CD4-positive, alpha-beta T cell (primary cell): ENCODE data around the gene FARP1. TPM values are rescaled to one million over a fixed set of nuclear protein-coding genes. Genes with fewer than 3 reads are reported as not detected.

ENCODE experiments used
- ATAC-seq: fragments of 200-7000 bp; cut with Tn5 transposase; one replicate; pipeline ENCODE4 v1.10.0; 2022; ENCODE audit warnings: mild to moderate bottlenecking; ENCODE audit not compliant: poor library complexity
- CTCF ChIA-PET: fragments of 350-600 bp; sonication (Branson Sonifier 250); formaldehyde crosslinking; loops from one replicate; lab custom pipeline; 2021; ENCODE audit warnings: antibody characterized with exemption, inconsistent platforms; lab: Charles Lee
- POLR2A ChIA-PET: fragments of 350-600 bp; sonication (Branson Sonifier 250); formaldehyde crosslinking; loops from one replicate; lab custom pipeline; 2021; ENCODE audit warnings: antibody characterized with exemption, inconsistent platforms; lab: Charles Lee
- DNase-seq, 14 experiments: peaks; one replicate each; pipeline ENCODE4 v3.0.0-alpha.2; 2013 to 2020; ENCODE audit warnings: mixed read lengths in 2 of 14
- H3K27ac ChIP-seq, 2 donors: one replicate each; pipeline versions ENCODE4 v1.5.1 to v1.7.0; 2013; ENCODE audit warnings: low read length in 2 of 2, low read depth in 1 of 2, mild to moderate bottlenecking in 1 of 2
- H3K27me3 ChIP-seq, 2 experiments: 1 replicate in 1 of 2; 2 replicates in 1 of 2; pipeline versions ENCODE4 v1.6.1 to v1.7.0; 2013; ENCODE audit warnings: low read length in 2 of 2, control low read depth in 1 of 2, mild to moderate bottlenecking in 1 of 2, moderate library complexity in 1 of 2; ENCODE audit not compliant: insufficient read depth in 2 of 2, control insufficient read depth in 1 of 2
- H3K36me3 ChIP-seq: one replicate; pipeline ENCODE4 v1.6.1; 2013; ENCODE audit warnings: low read length, control low read depth; ENCODE audit not compliant: insufficient read depth
- H3K4me1 ChIP-seq: one replicate; pipeline ENCODE4 v1.6.1; 2013; ENCODE audit warnings: low read length, control low read depth; ENCODE audit not compliant: insufficient read depth
- H3K4me3 ChIP-seq: one replicate; pipeline ENCODE4 v1.5.1; 2013; ENCODE audit warnings: mild to moderate bottlenecking, low read length, moderate library complexity
- H3K9me3 ChIP-seq, 2 experiments: 1 replicate in 1 of 2; 2 replicates in 1 of 2; pipeline versions ENCODE4 v1.6.1 to v1.7.0; 2013; ENCODE audit warnings: low read length in 2 of 2, mild to moderate bottlenecking in 2 of 2, control low read depth in 1 of 2, moderate library complexity in 1 of 2; ENCODE audit not compliant: control insufficient read depth in 1 of 2, insufficient read depth in 1 of 2
- H3K27ac Mint-ChIP-seq: one replicate; pipeline ENCODE4 v1.8.0; 2020; ENCODE audit warnings: mixed read lengths
- H3K27me3 Mint-ChIP-seq: one replicate; pipeline ENCODE4 v1.8.0; 2021; ENCODE audit warnings: mixed read lengths
- H3K36me3 Mint-ChIP-seq: one replicate; pipeline ENCODE4 v1.8.0; 2021; ENCODE audit warnings: low read depth, mixed read lengths
- H3K4me1 Mint-ChIP-seq: one replicate; pipeline ENCODE4 v1.8.0; 2021; ENCODE audit warnings: low read depth, mixed read lengths
- H3K4me3 Mint-ChIP-seq: one replicate; pipeline ENCODE4 v1.8.0; 2020; ENCODE audit warnings: mild to moderate bottlenecking, mixed read lengths
- H3K9me3 Mint-ChIP-seq: one replicate; pipeline ENCODE4 v1.8.0; 2020; ENCODE audit warnings: mixed read lengths
- intact Hi-C, 2 experiments: fragments of 100-400 bp; cut with DNase I in 1 of 2; cut with micrococcal nuclease in 1 of 2; formaldehyde crosslinking; loops; one replicate each; pipeline versions ENCODE4 v1.15.1 to v1.9.0; 2023 to 2025; cut with DNase I, micrococcal nuclease
- total RNA-seq, 174 experiments: library from RNA in 2 of 174; stranded (reverse) in 2 of 174; gene quantifications; one replicate each; pipeline ENCODE4 v1.2.3 and lab custom pipeline; 2021 to 2026
- TF ChIP-seq, protein P1 (sequence below): fragments of 200-600 bp; IDR thresholded peaks from one replicate; pipeline ENCODE4 v1.8.0; 2022; ENCODE audit warnings: antibody characterized with exemption, mild to moderate bottlenecking

Gene FARP1
- total RNA-seq, 2 experiments from 2014 or later = 0.30 TPM; not detected in 1

DNA sequence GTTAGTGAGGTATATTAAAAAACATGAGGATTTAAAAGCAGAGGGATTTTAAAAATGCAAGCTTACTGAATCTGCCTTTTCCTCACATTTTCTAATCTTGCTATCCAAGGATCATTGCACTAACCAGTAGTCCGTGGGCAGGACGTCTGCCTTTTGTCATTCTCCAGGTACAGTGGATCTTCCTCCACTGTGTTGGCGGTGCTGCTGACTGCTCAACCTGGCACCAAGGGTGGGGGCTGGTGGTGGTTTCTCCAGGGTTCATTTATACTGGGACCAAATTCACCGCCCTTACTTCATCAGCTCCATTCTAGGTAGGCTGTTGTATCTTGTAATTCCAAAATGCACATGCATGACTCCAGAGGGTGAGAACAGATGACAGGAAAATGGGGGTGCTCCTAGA lies 264.7 kb downstream of the FARP1 start:
- TF ChIP-seq, protein P1, sequence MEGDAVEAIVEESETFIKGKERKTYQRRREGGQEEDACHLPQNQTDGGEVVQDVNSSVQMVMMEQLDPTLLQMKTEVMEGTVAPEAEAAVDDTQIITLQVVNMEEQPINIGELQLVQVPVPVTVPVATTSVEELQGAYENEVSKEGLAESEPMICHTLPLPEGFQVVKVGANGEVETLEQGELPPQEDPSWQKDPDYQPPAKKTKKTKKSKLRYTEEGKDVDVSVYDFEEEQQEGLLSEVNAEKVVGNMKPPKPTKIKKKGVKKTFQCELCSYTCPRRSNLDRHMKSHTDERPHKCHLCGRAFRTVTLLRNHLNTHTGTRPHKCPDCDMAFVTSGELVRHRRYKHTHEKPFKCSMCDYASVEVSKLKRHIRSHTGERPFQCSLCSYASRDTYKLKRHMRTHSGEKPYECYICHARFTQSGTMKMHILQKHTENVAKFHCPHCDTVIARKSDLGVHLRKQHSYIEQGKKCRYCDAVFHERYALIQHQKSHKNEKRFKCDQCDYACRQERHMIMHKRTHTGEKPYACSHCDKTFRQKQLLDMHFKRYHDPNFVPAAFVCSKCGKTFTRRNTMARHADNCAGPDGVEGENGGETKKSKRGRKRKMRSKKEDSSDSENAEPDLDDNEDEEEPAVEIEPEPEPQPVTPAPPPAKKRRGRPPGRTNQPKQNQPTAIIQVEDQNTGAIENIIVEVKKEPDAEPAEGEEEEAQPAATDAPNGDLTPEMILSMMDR = no peak
- POLR2A ChIA-PET = no interaction called here

DNA sequence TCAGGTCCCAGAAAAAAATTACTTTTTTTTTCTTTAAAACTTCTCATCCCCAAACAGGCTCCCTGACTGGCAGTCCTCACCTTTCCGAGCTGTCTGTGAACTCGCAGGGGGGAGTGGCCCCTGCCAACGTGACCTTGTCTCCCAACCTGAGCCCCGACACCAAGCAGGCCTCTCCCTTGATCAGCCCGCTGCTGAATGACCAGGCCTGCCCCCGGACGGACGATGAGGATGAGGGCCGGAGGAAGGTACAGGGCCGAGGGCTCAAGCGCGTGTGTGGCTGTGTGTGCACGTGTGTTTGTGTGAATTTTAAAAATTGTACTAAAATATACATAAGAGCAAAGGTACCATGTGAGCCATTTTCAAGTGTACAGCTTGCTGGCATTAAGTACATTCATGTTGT lies 266.4 kb downstream of the FARP1 start:
- Mint-ChIP-seq H3K27me3 (peaks cover 11% of the 10 kb centered on the region), H3K27ac (no peak overlapping the region)
- CTCF ChIA-PET = interaction anchor here (0.8 kb wide), 1 partner anchor 11 kb away, joined by 3 read pairs; no protein-coding TSS in a partner anchor

More for the DNA sequence above, 264.7 kb downstream of the FARP1 start:
- ATAC-seq (no peak), DNase-seq (no peak)
- H3K4me1 Mint-ChIP-seq = peaks cover 10% of the 10 kb centered on the region
- no peak overlapping the region for H3K4me3 Mint-ChIP-seq
- intact Hi-C loops = no loop called here
- H3K27me3 Mint-ChIP-seq = peaks cover 8% of the 10 kb centered on the region
- no peak overlapping the region for H3K27ac ChIP-seq
- CTCF ChIA-PET = no interaction called here
- no peaks in the 10 kb centered on the region for H3K36me3 Mint-ChIP-seq
- no peaks in the 10 kb centered on the region for H3K4me1 ChIP-seq
- H3K9me3 ChIP-seq = no peaks in the 10 kb centered on the region
- H3K9me3 Mint-ChIP-seq = no peaks in the 10 kb centered on the region
- H3K27me3 ChIP-seq = peaks cover 0 to 4% of the 10 kb centered on the region in 2 experiments
- H3K27ac Mint-ChIP-seq = no peak overlapping the region
- H3K36me3 ChIP-seq = no peaks in the 10 kb centered on the region
- no peak overlapping the region for H3K4me3 ChIP-seq

DNA sequence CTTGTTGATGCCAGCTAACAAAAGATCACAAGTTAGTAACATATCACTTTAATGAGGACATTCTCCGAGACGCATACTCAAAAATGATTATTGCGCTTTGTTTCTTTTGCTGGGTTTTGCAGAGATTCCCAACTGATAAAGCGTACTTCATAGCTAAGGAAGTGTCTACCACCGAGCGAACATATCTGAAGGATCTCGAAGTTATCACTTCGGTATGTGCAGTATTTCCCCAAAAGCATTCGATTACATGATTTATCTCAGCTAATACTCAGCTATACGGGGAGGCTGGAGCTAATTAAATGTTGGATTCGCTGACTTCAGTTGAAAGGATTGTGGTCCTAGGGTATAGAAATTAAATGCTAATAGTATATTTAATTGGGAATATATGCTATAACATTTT lies 267.7 kb downstream of the FARP1 start:
- no peaks in the 10 kb centered on the region for H3K36me3 ChIP-seq
- DNase-seq = no peak
- ATAC-seq = no peak
- Mint-ChIP-seq H3K27ac (no peak overlapping the region), H3K27me3 (peaks cover 11% of the 10 kb centered on the region), H3K4me3 (no peak overlapping the region), H3K4me1 (peaks cover 11% of the 10 kb centered on the region), H3K36me3 (no peaks in the 10 kb centered on the region), H3K9me3 (no peaks in the 10 kb centered on the region)
- H3K4me1 ChIP-seq = peaks cover 2% of the 10 kb centered on the region
- no peak overlapping the region for H3K27ac ChIP-seq
- no peaks in the 10 kb centered on the region for H3K9me3 ChIP-seq
- intact Hi-C loops = no loop called here
- TF ChIP-seq, protein P1 = no peak
- POLR2A ChIA-PET = no interaction called here
- no peaks in the 10 kb centered on the region for H3K27me3 ChIP-seq
- no peak overlapping the region for H3K4me3 ChIP-seq
- CTCF ChIA-PET = interaction anchor here (0.6 kb wide), 1 partner anchor 9 kb away, joined by 3 read pairs; no protein-coding TSS in a partner anchor

More for the DNA sequence above, 266.4 kb downstream of the FARP1 start:
- no peak overlapping the region for H3K4me3 ChIP-seq
- POLR2A ChIA-PET = no interaction called here
- no peaks in the 10 kb centered on the region for H3K9me3 ChIP-seq
- no peaks in the 10 kb centered on the region for H3K36me3 ChIP-seq
- H3K27ac ChIP-seq = no peak overlapping the region
- ATAC-seq = no peak
- TF ChIP-seq, protein P1 = no peak
- H3K4me1 Mint-ChIP-seq = peaks cover 11% of the 10 kb centered on the region
- H3K4me1 ChIP-seq = peaks cover 2% of the 10 kb centered on the region
- intact Hi-C loops = no loop called here
- peaks cover 0 to 4% of the 10 kb centered on the region in 2 experiments for H3K27me3 ChIP-seq
- no peaks in the 10 kb centered on the region for H3K9me3 Mint-ChIP-seq
- no peak for DNase-seq
- H3K36me3 Mint-ChIP-seq = no peaks in the 10 kb centered on the region
- H3K4me3 Mint-ChIP-seq = no peak overlapping the region
